Smooth muscle cell of the brain vasculature (primary cell): ENCODE measurements around the gene CFAP299.
A peak's percentile ranks its signal among the peaks of the same experiment; 100 is the strongest.
"Not testable (repeated sequence)": the region's sequence is repeated elsewhere in the genome, so short reads cannot be mapped to it uniquely, and the experiment has no call there.

Experiments
- DNase-seq: peaks from one replicate; pipeline ENCODE4 v3.0.0-alpha.2; 2012; ENCODE audit warnings: low read depth, low spot score

The CFAP299 gene

DNA sequence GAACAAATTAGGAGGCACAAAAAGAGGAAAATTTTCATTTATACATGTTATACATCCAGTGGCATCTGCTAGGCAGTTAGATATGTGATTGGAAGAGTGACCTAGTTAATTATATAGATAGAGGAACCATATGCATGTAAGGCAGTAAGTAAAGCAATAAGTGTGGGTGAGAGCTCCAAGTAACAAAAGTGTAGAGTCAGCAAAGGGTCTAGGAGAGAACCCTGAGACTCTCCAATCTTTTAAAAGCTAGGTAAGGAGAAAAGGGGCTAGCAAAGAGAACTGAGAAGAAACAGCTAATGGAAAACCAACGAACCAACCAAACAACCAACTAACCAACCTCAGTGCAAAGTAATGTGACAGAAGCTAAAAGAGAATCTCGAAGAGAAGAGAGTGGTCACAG, 3.8 kb upstream of the CFAP299 start:
- DNase-seq = no peak

DNA sequence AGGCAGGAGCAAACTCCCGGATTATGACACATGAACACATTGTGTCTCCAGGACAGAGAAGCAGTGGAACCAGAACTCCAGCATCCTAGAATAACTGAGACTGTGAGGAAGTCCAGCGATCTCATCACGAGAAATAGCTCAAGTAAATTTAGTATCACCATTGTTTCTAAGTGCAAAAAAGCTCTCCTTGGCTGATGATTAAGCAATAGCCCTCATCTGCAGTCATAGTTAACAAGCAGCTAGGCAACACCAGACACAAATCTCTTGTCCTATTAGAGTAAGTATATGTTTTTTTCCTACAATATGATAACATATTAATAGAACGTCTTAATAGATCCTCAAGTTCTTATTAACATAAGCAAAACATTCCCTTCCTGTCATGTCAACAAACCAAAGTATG, 2.4 kb upstream of the CFAP299 start:
- no peak for DNase-seq

DNA sequence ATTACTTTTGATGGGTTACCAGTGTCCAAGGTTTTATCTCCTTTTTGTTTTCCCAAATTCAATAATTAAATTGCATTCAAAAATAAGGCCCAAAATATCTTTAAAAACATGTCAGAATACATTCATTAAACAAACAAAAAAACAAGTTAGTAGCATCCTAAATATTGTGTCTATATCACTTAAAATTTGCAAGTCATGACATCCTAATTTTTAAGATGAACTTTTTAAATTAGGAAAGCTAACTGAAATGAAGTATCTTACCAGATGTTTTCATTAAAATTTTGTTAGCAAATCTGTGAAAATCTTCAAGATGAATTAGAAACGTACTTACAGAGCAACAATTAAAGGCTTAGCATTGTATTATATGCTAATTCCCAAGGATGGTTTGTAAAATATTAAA, 962 bp upstream of the CFAP299 start:
- no peak for DNase-seq

DNA sequence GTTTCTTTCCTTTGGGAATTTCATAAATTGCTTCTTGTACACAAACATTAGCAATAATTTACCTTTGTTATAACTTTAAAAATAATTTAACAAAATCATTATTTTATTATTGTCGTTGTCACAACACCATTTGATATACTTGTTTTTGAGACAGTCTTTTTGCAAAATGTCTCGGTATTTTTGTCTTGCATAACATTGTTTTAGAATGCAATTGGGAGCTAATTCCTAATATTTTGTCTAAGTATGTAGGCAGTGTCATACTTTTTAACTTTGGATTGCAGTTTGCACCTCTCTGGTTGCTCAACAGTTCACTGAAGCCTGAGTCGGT, 340 bp upstream of the CFAP299 start:
- DNase-seq = no peak

DNA sequence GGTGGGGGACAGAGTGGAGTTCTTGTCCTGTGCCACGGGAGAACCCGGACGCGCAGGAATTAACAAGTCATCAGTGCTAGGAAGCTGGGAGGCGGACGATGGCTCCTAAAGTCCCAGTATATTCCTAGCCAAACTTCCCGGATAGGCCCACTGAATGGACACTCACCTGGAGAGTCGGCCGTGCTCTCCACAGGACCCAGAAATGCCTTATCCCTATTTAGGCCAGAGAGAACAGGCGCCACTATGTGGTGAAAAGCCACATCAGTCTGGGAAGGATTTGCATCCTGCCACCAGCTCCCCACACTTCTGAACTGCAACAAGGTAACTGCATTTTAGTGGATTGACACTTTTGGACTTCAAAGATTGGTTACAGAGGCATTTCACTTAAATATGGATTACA, 1.1 kb downstream of the CFAP299 start:
- DNase-seq = no peak

DNA sequence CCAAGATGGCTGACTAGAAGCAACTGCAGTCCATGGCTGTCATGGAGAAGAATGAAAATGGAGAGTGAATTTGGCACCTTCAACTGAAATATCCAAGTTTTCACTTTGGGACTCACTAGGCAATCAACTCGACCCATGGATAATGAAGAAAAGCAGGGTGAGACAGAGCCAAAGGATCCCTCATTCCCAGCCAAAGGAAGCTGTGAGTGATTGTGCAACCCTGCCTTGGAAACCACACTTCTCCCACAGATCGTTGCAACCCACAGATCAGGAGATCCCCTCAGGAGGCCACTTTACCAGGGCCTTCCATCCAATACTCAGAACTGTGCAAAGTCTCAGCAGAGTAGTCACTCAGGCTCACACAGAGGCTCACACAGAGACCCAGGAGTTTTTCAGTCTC, 4.5 kb downstream of the CFAP299 start:
- DNase-seq = no peak

DNA sequence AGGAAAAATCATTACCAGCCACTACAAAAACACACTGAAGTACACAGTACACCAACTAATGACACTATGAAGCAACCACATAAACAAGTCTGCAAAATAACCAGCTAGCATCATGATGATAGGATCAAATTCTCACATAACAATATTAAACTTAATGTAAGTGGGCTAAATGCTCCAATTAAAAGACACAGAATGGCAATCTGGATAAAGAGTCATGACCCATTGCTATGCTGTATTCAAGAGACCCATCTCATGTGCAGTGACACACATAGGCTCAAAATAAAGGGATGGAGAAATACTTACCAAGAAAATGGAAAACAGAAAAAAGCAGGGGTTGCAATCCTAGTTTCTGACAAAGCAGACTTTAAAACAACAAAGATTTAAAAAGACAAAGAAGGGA, 7.2 kb downstream of the CFAP299 start:
- not testable (repeated sequence) for DNase-seq

DNA sequence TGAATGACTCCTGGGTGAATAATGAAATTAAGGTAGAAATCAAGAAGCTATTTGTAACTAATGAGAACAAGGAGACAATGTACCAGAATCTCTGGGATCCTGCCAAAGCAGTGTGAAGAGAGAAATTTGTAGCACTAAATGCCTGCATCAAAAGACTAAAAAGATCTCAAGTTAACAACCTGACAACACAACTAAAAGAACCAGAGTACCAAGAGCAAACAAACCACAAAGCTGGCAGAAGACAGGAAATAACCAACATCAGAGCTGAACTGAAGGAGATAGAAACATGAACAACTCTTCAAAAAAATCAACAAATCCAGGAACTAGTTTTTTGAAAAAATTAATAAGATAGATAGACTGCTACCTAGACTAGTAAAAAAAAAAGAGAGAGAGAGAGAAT, 8.4 kb downstream of the CFAP299 start:
- DNase-seq = no peak

DNA sequence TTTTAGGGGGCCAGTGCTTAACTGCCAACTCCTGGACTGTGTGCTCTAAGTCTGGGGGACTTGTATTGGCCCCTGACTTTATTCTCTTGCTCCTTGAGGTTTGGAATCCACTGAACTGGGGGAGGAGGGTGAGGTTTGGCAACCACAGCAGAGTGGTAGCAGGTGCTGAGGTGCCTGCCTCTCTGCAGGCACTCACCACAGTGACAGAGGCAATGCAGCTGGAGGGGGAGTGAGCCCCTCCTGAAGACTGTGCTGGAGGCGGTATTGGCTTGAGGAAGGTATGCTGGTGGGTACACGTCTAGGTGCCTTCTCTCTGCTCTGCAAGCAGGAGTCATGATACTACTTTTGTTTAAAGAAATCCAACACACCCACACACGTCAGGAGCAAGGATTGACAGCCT, 24.6 kb downstream of the CFAP299 start:
- no peak for DNase-seq

DNA sequence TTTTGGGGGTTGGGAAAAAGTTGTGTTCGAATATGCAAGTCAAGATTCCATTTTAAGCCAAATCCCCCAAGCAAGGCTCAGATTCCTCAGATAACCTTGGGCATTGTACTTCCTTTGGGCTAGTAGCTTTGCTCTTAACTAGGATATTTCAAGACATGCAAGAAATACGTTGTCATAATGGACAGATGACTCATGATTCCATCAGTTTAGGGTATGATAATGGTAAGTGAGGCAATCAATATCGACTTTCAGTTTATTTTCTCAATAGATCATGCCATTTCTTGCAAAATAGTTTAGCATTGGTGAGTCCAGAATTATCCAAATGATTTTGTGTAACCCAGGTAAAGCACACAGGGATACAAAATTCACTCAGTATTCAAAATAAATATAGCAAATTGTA, 25.4 kb downstream of the CFAP299 start:
- DNase-seq = no peak

DNA sequence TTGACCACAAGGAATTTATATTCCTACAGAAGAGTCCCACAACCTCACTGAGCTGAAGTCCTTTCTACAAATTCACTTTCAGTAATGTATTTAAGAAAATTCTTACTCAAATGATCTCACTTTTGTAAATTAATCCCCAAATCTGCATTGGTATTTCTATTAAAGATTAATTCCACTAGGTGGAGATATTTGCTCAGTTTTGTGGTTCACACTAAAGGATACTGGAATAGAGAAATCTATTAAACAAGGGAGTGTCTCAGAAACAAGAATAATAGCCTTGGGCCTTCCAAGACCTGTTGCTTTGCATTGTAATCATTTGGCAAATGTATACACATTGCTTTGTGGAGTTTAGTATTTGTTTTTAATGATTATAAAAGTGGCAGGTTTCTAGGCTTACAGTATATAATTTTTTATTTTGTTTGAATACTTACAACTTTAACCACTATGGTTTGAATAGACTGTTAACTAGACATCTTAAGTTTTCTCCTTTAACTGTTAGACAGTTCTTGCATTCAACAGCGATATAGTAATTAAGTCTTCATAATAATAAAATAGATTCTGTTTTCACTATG, 25.9 kb downstream of the CFAP299 start:
- DNase-seq = no peak

DNA sequence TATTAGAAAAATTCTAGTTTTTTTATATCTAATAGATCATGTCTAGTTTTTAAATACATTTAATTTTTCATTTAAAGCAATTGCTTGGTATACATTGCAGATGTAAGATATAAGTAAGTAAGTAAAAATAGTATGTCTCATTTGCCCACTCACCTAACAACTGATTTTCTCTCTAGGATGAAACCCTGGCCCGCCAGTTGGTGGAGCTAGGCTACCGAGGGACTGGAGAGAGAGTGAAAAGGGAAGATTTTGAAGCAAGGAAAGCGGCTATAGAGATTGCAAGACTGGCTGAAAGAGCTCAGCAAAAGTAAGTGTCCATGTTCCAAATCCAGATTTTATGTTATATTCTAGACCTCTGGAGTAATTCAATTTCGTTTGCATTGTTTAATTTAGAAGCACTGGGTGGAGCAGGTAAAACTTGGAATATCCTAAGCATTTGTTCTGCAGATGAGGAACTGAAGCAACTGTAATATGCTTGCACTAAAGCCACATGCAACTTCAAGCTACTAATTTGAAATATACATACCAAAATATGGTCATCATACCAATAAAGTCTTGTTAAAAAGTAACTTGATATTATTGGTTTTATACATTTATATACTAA, 27.1 kb downstream of the CFAP299 start:
- no peak for DNase-seq

DNA sequence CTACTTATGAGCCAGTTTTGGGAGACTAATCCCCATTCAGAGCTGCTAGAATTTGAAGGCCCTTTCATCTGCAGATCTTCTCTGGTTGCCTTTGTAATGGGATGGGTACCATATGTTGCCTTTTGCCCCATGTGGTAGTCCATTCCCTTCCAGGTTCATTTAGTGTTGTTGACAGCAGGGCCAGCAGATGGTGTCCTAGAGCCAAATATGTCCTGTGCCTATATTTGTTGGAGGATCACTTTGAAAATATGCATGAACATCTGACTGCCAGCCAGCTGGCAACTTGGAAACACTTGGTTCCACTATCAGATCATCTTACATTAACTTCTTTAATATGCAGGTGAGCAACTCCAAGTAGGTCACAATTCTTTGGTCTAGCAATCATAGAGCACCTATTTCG, 30.4 kb downstream of the CFAP299 start:
- peak; percentile 47 for DNase-seq

DNA sequence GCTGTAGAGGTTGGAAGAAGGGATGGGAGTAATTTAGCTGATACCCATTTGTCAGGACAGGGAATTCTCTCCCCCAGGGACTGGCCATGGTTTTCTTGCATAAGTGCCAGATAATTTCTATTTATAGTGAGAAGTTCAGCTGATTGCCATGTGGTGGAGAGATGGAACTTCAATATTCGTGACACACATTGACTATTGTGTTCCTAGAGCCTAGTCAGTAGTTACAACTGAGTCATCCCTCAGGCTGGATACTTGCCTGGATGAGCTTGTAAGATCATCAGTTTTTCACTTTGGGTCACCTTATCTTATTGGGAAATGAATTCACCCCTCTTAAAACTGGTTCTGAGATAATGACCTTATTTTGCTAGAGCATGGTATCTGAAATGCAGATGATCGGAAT, 32.2 kb downstream of the CFAP299 start:
- no peak for DNase-seq

DNA sequence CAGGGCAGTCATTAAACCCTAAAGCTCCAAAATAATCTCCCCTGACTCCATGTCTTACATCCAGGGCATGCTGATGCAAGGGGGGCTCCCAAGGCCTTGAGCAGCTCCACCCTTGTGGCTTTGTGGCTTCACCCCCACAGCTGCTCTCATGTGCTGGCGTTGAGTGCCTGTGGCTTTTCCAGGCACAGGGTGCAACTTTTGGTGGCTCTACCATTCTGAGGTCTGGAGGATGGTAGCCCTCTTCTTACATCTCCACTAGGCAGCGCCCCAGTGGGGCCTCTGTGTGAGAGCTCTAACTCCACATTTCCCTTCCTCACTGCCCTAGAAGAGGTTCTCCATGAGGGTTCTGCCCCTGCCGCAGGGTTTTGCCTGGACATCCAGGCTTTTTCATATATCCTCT, 35.1 kb downstream of the CFAP299 start:
- no peak for DNase-seq

DNA sequence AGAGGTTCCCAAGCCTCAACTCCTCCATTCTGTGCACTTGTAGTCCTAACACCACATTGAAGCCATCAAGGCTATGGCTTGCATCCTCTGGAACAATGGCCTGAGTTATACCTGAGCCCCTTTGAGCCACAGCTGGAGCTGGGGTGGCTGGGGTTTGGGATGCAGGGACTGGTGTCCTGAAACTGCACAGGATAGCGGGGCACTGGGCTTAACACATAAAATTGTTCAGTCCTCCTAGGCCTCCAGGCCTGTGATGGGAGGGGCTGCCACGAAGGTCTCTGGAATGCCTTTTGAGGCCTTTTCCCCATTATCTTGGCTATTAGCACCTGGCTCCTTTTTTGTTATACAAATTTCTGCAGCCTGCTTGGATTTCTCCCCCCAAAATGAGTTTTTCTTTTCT, 35.5 kb downstream of the CFAP299 start:
- DNase-seq = no peak

DNA sequence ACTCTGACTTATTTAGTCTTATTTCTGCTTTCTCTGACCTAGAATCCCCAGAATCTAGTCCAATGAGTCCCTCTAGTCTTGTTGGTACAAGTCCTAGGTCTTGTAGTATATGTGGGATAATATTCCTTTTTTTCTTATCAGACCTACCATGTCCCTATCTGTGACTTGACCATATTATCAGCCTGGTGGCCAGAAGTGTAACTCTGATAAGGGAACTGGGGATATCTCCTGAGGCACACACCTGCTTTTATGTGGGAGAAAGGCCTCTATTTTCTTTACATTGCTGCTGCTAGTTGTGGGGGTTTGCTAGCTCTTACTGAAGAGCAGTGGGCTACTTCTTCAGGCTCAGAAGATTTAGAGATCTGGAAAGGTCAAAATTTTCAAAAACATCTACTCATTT, 38.6 kb downstream of the CFAP299 start:
- DNase-seq = no peak

DNA sequence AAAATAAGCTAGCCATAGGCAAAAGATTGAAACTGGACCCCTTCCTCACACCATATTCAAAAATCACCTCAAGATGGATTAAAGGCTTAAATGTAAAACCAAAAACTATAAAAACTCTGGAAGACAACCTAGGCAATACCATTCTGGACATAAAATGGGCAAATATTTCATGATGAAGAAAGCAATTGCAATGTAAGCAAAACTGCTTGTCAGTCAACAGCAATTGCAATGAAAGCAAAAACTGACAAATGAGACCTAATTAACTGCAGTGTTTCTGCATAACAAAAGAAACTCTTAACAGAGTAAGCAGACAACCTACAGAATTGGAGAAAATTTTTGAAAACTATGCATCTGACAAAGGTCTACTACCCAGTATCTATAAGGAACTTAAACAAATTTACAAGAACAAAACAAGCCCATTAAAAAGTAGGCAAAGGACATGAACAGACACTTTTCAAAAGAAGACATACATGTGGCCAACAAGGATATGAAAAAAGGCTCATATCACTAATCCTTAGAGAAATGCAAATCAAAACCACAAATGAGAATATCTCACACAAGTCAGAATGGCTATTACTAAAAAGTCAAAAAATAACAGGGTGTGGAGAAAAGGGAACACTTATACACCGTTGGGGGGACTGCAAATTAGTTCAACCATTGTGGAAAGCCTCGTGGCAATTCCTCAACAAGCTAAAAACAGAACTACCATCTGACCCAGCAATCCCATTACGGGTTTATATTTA, 46.7 kb downstream of the CFAP299 start:
- DNase-seq = no peak

DNA sequence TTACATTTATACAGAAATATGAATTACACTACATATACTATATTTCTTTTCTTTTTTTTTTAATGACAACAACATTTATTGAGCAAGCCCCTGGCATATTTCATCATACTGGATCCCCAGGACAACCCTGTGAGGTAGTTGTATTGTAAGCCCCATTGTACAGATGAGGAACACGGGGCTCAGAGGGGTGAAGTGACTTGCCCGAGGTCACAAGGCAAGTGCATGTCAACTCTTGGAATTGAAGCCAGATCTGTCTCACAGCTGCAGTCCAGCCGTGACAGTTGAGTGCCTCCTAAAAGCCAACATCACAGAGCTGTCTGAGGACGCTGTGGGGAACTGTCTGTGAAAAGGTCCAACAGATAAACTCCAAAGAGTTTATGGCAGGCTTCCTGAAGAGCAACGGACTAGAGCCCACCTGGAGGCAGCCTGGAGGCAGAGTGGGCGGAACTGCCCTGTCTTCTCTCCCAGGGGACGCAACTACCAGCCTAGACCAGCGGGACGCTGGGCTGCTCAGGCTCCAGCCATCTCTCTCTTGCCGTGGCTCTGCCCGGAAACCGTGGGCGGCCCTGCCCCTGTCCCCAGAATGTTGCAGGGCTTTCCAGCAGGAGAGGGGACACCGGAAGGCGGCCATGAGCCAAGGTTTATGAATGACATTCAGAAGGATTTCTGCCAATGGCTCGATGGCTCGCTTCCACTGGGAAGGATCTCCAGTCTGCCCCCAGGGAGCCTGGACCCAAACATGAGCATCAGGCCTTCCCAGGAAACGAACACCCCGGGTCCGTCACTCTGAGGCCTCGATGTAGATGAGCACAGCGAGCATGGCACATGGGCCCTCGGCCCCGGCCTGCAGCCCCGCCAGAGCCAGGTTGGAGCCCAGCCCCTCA, 50.1 kb downstream of the CFAP299 start:
- no peak for DNase-seq

DNA sequence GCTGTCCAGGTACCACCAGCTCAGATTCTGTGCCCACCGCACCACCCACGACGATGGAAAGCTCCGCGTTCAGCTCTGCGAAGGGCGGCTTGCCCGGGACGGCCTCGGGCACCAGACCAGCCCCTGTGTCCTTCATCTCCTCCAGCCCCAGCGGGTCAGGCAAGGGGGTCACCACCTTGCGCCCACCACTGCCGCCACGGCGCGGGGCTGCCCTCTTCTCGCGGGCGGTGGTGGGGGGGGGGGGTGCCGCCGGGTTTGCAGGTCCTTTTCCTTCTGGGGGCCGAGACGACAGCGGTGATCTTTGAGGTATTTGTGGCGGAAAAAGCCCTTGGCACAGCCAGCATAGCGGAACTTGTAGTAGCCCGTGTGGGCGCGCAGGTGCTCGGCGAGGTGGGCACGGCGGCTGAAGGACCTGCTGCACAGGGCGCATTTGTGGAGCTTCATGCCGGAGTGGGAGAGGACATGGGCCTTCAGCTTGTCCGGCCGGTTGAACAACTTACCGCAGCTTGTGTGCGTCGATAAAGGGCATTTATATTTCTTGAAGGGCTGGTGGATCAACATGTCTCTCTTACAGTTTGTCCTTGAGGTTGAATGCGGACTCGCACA, 50.9 kb downstream of the CFAP299 start:
- no peak for DNase-seq

DNA sequence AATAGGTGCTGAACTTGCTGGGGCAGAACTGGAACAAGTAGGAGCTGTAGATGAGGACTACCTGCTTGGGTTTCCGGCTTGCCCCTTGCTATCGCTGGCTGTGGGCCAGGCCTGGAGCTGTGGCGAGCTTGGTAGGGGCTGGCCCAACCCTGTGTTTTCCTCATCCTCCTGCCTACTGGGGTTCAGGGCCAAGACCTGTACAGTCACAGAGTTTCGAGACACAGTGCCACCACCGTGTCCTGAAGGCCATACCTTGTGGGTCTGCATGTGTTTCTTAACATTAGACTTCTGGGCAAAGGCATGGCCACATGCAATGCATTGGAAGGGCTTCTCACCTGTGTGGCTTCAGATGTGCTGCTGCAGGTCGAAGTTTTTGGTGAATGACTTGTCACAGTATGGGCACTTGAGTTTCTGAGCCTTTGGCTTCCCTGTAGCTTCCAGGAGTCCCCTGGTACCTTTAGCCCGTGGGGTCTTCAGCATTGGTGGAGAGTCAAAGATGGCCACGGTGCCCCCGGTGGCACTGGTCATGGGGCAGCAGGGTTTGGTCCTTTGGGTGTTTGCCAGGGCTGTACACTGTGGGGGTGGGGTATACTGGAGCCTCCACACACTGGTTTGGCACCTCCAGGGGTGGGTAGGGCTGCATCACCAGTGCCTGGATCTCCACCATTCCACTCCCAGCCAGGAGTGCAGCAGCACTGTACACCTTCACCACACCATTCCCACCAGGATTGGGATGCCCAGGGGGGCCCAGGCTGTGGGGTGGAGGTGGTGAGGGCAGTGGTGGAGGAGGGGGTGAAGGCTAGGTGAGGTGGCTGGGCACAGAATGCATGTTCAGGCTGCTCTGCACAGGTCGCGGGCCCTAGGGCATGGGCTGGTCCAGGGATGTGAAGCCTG, 52.1 kb downstream of the CFAP299 start:
- DNase-seq = no peak
